HL-60 (cell line): Measurements from ENCODE around the gene NIPSNAP2.

Source experiments
- POLR2AphosphoS5 ChIP-seq: IDR thresholded peaks from 2 replicates; pipeline ENCODE4 v1.6.1; 2012; ENCODE audit warnings: low read depth
- SPI1 ChIP-seq: IDR thresholded peaks from 2 replicates; pipeline ENCODE4 v1.6.1; 2012; ENCODE audit warnings: low read depth, mild to moderate bottlenecking, borderline replicate concordance
- TF ChIP-seq, protein P1 (sequence below): IDR thresholded peaks from one replicate; pipeline ENCODE4 v1.5.1; 2011; ENCODE audit warnings: low read length, control low read depth, inconsistent platforms; ENCODE audit not compliant: insufficient read depth

DNA sequence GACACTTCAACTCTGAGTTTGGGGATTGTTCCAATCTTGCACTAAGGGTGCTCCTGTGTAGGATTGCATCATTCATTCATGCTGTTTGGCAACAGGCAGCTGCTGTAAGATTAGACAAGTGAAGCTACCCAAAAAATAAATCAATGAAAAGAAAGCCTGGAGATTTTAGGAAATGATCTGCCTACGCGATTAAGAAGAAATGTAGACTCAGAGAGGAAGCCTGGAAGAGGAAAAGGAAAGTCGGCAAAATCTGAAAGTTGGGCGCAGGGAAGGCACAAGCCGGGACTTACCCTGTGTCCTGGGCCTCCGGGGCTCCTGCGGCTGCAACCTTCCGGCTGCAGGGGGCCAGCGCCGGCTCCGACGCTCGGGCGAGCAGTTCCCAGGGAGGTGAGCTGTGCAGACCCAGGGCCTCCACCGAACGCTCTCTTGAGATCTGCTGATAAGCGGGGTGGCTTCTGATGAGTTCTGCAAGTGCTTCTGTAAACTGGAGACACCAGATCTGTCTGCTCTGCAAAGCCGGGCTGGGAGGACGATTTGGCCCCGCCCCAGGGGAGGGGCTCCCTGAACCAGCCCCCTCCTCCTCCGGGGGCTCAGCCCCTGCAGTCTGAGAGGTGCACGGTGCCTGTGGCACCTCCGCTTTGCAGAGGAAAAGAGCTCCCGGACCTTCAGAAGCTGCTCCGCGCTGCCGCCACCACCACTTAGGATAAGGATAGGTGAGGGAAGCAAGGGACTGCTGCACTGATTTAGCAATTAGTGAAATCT, 69.5 kb downstream of the NIPSNAP2 start:
- TF ChIP-seq, protein P1, sequence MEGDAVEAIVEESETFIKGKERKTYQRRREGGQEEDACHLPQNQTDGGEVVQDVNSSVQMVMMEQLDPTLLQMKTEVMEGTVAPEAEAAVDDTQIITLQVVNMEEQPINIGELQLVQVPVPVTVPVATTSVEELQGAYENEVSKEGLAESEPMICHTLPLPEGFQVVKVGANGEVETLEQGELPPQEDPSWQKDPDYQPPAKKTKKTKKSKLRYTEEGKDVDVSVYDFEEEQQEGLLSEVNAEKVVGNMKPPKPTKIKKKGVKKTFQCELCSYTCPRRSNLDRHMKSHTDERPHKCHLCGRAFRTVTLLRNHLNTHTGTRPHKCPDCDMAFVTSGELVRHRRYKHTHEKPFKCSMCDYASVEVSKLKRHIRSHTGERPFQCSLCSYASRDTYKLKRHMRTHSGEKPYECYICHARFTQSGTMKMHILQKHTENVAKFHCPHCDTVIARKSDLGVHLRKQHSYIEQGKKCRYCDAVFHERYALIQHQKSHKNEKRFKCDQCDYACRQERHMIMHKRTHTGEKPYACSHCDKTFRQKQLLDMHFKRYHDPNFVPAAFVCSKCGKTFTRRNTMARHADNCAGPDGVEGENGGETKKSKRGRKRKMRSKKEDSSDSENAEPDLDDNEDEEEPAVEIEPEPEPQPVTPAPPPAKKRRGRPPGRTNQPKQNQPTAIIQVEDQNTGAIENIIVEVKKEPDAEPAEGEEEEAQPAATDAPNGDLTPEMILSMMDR, result no peak
- TF ChIP-seq POLR2AphosphoS5 (no peak), SPI1 (no peak)
